HG03354 (cell line): ENCODE data around the gene PVR.
"Not testable (repeated sequence)": the region's sequence is repeated elsewhere in the genome, so short reads cannot be mapped to it uniquely, and the experiment has no call there.

Experiments used
- ATAC-seq: cut with Tn5 transposase; IDR thresholded peaks from one replicate; pipeline ENCODE4 v1.9.1; 2021; ENCODE audit warnings: mild to moderate bottlenecking; ENCODE audit not compliant: unreplicated experiment, poor library complexity, severe bottlenecking

Gene PVR

DNA sequence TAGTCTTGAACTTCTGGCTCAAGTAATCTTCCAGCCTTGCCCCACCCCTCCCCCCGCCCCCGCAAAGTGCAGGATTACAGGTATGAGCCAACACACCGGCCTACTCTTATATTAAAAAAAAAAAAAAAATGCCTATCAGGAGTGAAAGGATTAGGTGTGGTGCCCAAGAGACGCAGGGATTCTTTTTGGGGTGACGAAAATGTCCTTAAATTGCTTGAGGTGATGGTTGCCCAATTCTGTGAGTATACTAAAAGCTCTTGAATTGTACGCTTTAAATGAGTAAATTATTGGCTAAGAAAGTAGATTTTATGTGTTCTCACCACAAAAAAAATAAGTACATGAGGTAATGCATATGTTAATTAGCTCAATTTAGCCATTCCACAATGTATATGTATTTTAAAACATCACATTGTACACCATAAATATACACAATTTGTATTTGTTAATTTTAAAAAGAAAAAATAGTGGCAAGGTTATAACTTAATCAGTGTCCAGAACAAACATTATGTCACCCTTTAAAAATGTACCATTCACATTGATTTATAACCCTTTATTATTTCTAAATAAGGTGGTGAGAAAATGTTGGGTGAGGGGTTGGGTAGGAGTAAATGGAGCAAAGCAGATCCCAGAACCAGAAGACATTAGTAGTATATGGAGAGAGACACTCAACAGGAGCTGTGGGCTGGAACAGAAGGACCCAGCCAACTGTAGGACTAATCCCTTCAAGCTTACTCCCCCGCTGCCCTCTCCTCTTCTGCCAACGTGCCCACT is 26.4 kb upstream of the PVR start:
- ATAC-seq: no peak

DNA sequence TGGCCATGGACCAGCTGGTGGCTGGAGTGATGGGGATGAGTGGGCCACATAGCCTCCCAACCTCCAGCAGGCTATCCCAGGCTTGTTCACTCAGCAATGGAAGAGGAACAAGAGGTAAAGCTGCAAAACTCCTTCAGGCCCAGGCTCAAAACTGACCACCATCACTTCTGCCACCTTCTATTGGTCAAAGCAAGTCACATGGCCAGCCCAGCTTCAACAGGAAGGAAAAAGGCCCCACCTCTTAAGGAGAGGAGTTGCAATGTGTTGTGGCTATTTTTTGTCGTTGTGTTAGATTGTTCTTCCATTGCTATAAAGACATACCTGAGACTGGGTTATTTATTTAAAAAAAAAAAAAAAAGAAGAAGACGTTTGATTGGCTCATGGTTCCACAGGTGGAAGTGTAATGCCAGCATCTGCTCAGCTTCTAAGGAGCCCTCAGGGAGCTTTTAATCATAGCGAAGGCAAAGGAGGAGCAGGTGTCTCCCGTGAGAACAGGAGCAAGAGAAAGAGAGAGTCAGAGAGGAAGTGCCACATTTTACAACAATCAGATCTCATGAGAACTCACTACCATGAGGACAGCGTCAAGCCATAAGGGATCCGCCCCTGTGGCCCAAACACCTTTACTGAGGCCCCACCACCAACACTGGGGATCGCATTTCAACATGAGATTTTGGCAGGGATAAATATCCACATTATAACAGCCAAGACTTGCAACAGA is 24.9 kb upstream of the PVR start:
- ATAC-seq: no peak

DNA sequence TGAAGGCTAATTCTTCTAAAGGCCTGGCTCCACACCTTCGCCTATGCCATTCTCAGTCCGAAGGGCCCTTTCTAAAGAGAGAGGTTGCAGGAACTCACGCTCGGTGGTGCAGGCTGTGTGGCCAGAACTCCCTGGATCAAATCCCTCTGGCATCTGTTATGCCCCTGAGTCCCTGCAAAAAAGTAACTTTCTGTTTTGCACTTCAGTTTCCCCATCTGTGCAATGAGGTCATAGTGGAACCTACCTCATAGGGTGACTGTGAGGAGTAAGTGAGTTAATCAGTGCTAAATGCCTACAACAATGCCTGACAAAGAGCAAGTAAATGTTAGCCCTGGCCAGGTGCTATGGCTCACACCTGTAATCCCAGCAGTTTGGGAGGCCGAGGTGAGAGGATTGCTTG is 23.0 kb upstream of the PVR start:
- ATAC-seq: no peak

DNA sequence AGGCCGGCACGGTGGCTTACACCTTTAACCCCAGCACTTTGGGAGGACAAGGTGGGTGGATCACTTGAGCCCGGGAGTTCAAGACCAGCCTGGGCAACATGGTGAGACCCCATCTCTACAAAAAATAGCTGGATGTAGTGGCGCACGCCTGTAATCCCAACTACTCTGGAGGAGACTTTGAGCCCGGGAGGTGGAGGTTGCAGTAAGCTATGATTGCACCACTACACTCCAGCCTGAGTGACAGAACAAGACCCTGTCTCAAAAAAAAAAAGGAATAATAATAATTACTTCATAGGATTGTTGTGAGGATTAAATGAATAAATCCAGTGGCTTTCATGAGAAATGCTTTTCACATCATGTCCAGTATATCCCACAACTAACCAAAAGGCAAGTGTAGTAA is 22.3 kb upstream of the PVR start:
- no peak for ATAC-seq

DNA sequence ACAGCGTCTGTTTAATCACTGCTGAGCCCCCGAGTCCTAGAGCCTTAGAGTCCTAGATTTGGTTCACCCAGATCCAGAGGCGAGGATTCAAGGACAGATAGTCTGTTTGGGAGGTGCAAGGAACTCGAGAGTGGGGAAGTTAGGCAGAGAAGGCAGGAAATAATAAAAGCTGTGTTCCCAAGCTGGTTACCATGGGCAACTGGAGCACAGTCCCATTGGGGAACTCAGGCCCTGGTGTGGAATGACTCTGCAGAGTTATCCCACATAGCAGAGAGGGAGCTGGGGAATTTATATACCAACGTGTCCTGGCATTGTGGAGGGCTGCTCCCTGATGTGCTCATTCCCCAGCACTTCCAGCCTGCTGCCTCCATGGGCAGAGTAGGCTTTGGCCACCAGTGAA is 20.6 kb upstream of the PVR start:
- ATAC-seq: no peak

DNA sequence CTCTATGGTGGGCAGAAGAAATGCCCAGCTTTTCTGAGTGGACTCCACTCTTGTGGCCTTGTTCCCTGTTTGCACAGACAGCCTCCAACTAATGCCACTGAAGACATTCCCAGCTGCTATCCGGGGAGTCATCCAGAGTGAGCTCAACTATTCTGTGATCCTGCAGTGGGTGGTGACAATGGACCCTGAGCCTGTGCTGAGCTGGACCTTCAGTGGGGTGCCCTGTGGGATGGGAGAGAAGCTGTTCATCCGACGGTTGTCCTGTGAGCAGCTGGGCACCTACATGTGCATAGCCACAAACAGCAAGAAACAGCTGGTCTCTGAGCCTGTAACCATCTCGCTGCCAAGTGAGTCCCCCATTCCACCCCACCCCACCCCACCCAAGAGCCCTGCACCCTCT is 20.1 kb upstream of the PVR start:
- no peak for ATAC-seq

DNA sequence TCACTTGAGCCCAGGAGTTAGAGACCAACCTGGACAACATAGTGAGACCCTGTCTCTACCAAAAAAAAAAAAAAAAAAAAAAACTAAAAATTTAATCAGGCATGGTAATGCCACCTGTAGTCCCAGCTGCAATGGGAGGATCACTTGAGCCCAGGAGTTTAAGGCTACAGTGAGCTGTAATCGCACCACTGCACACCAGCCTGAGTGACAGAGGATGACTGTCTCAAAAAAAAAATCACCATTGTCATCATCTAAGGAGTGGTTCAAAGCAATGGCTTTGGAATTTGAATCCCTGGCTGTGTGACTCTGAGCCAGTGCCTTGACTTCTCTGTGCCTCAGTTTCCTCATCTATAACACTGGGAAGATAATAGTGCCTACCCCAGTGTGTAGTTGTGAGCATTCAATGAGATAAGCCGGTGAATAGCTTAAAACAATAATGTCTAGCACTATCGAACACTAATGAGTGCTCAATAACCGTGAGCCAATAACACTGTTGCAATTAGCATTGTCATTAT is 18.8 kb upstream of the PVR start:
- ATAC-seq: no peak

DNA sequence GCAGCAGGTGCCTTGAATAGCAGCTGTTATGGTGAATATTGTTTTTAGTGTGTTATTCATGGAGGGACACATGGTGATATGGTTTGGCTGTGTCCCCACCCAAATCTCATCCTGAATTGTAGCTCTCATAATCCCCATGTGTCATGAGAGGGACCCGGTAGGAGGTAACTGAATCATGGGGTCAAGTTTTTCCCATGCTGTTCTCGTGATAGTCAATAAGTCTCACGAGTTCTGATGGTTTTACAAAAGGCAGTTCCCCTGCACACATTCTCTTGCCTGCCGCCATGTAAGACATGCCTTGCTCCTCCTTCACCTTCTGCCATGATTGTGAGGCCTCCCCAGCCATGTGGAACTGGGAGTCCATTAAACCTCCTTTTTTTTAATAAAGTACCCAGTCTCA is 18.1 kb upstream of the PVR start:
- ATAC-seq: not testable (repeated sequence)

DNA sequence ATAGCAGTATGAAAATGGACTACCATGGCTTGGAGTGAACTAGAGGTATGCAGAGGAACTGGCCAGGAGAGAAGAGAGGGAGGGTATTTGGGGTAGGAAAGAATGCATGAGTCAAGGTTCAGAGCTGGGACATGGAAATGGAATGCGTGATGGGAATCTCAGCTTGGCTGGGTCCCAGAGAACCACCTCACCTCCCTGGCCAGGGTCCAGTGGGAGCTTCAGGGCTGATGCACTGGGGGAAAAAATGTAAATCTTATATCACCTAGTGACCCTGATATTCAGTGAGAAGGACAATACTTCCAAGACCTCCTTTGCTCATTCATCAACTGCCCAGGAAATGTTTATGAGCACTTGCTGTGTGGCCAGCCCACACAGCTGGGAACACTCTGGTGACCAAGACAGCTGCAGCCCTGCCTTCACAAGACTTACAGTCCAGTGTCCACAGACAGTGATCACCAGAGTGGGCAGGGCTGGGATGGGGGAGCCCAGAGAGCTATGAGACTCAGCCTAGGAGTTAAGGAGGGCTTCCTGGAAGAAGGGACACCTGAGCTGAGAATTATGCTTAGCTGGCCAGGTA is 17.6 kb upstream of the PVR start:
- no peak for ATAC-seq

DNA sequence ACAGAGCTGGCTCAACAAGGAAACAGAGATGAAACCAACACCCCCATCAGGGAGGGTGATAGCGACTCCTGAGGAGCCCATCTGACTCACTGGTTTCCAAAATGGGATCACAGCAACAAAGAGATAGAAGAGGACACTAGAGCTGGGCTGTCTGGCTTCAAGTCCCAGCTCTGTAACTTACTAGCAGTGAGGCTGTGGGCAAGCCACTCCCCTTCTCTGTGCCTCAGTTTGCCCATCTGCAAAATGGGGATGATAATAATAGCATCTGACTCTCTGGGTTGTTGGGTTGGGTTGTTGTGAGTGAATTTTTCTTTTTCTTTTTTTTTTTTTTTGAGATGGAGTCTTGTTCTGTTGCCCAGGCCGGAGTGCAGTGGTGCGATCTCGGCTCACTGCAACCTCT is 16.1 kb upstream of the PVR start:
- ATAC-seq: no peak

DNA sequence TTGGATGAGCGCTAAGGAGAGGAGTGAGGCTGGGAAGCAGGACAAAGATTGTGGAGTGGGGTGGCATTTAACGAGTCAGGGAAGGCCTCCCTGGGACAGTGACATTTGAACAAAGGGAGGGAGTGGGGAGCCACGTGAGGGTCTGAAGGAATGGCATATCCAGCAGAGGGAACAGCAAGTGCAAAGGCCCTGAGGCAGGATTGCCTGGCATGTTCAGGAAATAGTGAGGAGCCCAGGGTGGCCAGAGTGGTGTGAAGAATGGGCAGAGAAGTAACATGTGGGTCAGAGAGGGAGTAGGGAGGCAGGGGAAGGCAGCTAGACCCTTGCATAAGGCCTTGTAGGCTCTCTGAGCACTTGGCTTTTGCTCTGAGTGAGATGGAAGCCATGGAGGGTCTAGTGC is 14.9 kb upstream of the PVR start:
- ATAC-seq: no peak

DNA sequence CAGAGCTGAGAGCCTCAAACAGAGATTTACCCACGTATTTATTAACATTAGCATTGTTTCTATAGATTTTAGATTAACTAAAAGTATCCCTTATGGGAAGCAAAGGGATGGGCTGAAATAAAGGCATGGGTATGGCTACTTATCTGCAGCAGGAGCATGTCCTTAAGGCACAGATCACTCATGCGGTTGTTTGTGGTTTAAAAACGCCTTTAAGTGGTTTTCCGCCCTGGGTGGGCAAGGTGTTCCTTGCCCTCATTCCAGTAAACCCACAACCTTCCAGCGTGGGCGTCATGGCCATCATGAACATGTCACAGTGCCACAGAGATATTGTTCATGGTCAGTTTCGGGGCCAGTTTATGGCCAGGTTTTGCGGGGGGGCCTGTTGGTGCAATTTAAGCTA is 12.1 kb upstream of the PVR start:
- ATAC-seq: not testable (repeated sequence)

DNA sequence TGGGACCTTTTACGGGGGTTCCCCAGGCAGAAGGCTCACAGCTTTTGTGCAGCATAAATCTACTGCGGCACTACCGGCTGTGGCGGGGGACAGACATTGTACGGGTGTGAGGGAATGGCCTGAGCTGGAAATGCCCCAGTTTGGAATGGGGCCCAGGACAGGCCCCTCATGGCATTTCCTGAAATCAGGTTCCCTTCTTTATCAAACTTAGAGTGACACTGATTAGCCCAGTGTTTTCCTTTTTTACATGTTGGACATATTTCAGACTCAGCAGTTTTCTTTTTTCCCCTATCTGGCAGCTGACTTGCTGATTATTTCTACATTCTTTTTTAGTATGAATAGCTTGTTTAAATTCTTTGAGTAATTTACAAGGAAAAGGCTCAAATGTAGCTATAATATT is 9.7 kb upstream of the PVR start:
- ATAC-seq: not testable (repeated sequence)

DNA sequence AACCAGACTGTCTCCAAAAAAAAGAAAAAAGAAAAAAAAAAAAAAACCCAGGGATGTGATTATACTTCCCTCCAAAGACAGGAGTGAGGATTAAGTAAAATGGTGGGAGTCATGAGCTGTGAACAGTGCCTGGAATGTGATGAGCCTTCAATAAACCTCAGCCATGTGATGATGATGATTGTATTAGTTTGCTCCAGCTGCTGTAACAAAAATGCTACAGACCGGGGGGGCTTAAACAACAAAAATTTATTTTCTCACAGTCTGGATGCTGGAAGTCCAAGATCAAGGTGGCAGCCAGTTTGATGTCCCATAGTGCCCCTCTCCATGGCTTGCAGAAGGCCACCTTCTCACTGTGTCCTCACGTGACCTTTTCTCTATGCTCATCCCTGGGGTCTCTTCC is 8.9 kb upstream of the PVR start:
- no peak for ATAC-seq

DNA sequence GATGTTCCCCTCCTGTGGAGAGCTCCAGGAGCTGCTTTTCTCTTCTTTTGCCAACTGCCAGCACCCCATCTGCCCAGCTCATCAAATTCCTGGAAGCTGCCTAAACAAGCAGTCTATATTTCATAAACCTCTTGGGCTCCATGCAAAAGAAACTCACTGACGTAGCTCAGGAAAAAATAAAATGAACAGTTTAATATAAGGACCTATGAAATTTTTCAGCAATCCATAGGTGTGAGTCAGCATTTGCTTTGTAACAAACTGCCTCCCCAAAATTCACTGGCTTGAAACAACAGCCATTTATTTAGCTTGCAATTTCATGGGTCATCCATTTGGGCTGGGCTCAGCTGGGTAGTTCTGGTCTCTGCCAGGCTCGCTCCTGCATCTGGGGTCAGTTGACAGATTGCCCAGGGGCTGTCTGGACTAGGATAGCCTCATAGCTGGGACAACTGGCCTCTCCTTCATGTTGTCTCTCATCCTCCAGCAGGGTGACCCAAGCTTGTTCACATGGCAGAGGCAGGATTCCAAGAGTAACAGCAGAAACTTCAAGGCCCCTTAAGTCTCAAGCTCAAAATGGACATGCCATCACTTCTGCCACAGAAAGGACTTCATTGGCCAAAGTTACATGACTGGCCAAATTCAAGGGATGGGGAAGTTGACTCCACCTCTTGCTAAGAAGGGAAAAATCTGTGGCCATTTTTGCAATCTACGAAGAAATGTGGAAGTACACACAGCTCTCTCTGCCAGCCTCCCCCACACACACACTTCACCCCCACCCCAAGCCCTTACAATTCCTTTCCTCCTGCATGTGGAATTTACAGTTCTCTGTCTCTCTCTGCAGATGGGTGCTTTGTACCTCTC is 7.9 kb upstream of the PVR start:
- no peak for ATAC-seq

DNA sequence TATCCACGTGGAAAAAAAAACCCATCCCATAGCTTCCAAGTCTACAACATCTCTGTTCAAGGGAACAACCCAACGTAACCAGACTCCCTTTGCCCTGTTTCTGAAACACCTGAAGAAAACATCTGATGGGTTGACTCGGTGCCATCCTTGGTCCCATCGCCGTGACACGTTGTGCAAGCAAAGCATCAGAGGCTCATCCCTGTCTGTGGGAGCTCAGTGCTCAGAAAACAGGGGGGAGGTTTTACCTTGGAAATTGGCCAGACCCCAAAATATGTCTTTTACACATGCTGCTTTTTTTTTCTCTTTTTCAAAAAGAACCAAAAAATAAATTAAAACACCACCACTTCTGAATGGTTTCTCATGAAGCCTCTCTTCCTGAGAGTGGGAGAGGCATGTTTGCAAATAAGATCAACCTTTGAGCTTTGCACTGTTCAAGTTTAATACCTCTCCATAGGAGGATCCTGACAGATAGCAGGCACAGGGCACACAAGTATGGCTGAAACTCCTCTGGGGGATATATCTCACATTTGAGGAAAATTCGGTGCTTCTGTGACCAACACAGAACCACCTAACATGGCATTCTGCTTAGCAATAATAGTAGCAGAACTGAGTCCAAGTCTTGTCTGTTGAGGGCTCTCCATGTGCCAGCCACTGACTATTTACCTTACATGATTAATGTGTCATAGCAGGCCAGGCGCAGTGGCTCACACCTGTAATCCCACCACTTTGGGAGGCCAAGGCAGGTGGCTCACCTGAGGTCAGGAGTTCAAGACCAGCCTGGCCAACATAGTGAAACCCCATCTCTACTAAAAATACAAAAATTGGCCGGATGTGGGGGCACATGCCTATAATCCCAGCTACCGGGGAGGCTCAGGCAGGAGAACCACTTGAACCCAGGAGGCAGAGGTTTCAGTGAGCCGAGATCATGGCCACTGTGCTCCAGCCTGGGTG is 7.0 kb upstream of the PVR start:
- no peak for ATAC-seq

DNA sequence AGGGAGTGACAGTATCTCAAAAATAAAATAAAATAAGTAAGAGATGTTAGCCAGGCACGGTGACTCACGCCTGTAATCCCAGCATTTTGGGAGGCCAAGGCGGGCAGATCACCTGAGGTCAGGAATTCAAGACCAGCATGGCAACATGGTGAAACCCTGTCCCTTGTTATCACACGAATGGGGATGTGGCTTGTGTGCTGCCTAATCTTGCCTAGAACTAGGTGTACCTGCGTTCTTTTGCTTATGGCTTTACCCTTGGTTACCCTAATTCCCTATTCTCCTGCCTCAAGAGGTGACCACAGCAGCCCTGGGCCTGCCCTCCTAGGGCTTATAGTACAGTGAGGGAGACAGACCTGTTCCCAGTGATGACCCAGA is 6.3 kb upstream of the PVR start:
- ATAC-seq: no peak

DNA sequence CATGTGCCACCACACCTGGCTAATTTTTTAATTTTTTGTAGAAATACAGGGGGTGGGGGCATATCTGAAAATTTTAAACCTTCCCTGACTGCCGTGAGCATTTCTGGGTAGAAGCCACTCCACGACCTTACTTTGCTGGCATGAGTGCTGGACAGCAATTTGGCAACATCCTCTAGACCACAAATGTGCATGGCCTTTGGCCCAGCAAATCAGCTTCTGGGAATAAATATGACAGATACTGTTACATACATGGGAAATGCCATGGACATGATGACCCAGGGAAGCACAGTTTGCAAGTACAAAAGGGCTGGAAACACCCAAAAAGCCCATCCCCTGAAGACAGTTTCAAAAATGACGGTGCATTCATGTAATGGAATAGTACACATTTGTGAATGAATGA is 3.2 kb upstream of the PVR start:
- no peak for ATAC-seq
